K562 (cell line): ENCODE data around the gene POLD1.
A peak's percentile ranks its signal among the peaks of the same experiment; 100 is the strongest.

Experiments used
- ARID1B ChIP-seq: fragments of 450-650 bp; IDR thresholded peaks from 2 replicates; pipeline ENCODE4 v1.6.1; 2016; ENCODE audit warnings: antibody characterized with exemption, mild to moderate bottlenecking, inconsistent platforms
- CBX1 ChIP-seq: sonication (generic); IDR thresholded peaks from 2 replicates; pipeline ENCODE4 v1.6.1; 2016; ENCODE audit warnings: antibody characterized with exemption, low read depth, mild to moderate bottlenecking
- CBX5 ChIP-seq: IDR thresholded peaks from 2 replicates; pipeline ENCODE4 v1.6.1; 2014; ENCODE audit warnings: low read depth, borderline replicate concordance
- NR2C2 ChIP-seq, 2 experiments: fragments of 200-800 bp in 1 of 2; sonication (Bioruptor generic) in 1 of 2; sonication (generic) in 1 of 2; formaldehyde crosslinking in 1 of 2; IDR thresholded peaks; 2 replicates each; pipeline versions ENCODE4 v1.6.1 to v1.8.0; 2016 to 2022; ENCODE audit warnings: mild to moderate bottlenecking in 1 of 2, missing compliant biosample characterization in 1 of 2, missing genetic modification characterization in 1 of 2, missing genetic modification reagents in 1 of 2
- POLR2A ChIP-seq: fragments of 450-650 bp; conservative IDR thresholded peaks from 2 replicates; pipeline ENCODE4 v1.6.1; 2016
- POLR2G ChIP-seq: fragments of 200-400 bp; formaldehyde crosslinking; IDR thresholded peaks from 2 replicates; pipeline ENCODE4 v1.6.1; 2017; ENCODE audit warnings: low read depth, mild to moderate bottlenecking, antibody characterized with exemption, low read length, moderate library complexity
- TCF7L2 ChIP-seq: fragments of 150-350 bp; IDR thresholded peaks from 2 replicates; pipeline ENCODE4 v1.6.1; 2016; ENCODE audit warnings: low read depth, mild to moderate bottlenecking, low read length, moderate library complexity
- ZC3H11A ChIP-seq: IDR thresholded peaks from 2 replicates; pipeline ENCODE4 v1.6.1; 2012; ENCODE audit warnings: low read depth, low read length, improper control_type of control experiment
- TF ChIP-seq, protein P1 (sequence below): sonication (generic); formaldehyde crosslinking; IDR thresholded peaks from 2 replicates; pipeline ENCODE4 v1.8.0; 2022; ENCODE audit warnings: mild to moderate bottlenecking, missing genetic modification reagents, borderline replicate concordance
- TF ChIP-seq, protein P2 (sequence below): fragments of 450-650 bp; IDR thresholded peaks from 2 replicates; pipeline ENCODE4 v1.6.1; 2018; ENCODE audit not compliant: partially characterized antibody

DNA sequence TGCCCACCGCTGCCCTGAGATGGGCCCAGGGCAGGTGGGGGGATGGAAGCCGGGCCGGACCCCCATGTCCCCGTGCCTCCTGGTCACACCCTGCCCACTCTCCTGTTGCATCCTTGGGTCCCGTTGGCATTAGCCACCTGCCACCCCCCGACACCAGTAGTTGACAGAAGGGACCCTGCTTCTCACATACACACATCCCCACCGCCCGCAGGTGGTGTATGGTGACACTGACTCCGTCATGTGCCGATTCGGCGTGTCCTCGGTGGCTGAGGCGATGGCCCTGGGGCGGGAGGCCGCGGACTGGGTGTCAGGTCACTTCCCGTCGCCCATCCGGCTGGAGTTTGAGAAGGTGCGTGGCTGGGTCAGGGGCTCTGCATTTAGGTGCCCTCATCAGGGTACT, 29.4 kb downstream of the POLD1 start:
- TF ChIP-seq, protein P1, sequence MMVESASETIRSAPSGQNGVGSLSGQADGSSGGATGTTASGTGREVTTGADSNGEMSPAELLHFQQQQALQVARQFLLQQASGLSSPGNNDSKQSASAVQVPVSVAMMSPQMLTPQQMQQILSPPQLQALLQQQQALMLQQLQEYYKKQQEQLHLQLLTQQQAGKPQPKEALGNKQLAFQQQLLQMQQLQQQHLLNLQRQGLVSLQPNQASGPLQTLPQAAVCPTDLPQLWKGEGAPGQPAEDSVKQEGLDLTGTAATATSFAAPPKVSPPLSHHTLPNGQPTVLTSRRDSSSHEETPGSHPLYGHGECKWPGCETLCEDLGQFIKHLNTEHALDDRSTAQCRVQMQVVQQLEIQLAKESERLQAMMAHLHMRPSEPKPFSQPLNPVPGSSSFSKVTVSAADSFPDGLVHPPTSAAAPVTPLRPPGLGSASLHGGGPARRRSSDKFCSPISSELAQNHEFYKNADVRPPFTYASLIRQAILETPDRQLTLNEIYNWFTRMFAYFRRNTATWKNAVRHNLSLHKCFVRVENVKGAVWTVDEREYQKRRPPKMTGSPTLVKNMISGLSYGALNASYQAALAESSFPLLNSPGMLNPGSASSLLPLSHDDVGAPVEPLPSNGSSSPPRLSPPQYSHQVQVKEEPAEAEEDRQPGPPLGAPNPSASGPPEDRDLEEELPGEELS (CRISPR knock-in tag) = no peak
- TF ChIP-seq, protein P2, sequence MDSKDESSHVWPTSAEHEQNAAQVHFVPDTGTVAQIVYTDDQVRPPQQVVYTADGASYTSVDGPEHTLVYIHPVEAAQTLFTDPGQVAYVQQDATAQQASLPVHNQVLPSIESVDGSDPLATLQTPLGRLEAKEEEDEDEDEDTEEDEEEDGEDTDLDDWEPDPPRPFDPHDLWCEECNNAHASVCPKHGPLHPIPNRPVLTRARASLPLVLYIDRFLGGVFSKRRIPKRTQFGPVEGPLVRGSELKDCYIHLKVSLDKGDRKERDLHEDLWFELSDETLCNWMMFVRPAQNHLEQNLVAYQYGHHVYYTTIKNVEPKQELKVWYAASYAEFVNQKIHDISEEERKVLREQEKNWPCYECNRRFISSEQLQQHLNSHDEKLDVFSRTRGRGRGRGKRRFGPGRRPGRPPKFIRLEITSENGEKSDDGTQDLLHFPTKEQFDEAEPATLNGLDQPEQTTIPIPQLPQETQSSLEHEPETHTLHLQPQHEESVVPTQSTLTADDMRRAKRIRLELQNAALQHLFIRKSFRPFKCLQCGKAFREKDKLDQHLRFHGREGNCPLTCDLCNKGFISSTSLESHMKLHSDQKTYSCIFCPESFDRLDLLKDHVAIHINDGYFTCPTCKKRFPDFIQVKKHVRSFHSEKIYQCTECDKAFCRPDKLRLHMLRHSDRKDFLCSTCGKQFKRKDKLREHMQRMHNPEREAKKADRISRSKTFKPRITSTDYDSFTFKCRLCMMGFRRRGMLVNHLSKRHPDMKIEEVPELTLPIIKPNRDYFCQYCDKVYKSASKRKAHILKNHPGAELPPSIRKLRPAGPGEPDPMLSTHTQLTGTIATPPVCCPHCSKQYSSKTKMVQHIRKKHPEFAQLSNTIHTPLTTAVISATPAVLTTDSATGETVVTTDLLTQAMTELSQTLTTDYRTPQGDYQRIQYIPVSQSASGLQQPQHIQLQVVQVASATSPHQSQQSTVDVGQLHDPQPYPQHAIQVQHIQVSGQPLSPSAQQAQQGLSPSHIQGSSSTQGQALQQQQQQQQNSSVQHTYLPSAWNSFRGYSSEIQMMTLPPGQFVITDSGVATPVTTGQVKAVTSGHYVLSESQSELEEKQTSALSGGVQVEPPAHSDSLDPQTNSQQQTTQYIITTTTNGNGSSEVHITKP = no peak
- TF ChIP-seq TCF7L2 (no peak), POLR2A (no peak), POLR2G (peak; percentile 62), ARID1B (no peak), CBX5 (no peak), NR2C2 (CRISPR knock-in tag; IDR thresholded peaks at IDR 0.05) (no peak), NR2C2 (tag; IDR thresholded peaks at IDR 0.05) (no peak), ZC3H11A (no peak), CBX1 (no peak)
